HepG2 (cell line): ENCODE data around the gene MSI2. TPM values are rescaled to one million over a fixed set of nuclear protein-coding genes. Genes with fewer than 3 reads are reported as not detected.

ENCODE experiments used
- DNMT3B ChIP-seq: conservative IDR thresholded peaks from 2 replicates; pipeline ENCODE4 v1.6.1; 2016; ENCODE audit warnings: missing biosample characterization, control low read depth
- DRAP1 ChIP-seq: IDR thresholded peaks from 2 replicates; pipeline ENCODE4 v1.6.1; 2016; ENCODE audit warnings: missing genetic modification reagents, missing compliant biosample characterization
- ELF1 ChIP-seq: sonication (generic); formaldehyde crosslinking; IDR thresholded peaks from 2 replicates; pipeline ENCODE4 v1.4.0; 2020; ENCODE audit warnings: missing genetic modification reagents
- GATAD2A ChIP-seq: IDR thresholded peaks from 2 replicates; pipeline ENCODE4 v1.6.1; 2016
- MAX ChIP-seq: IDR thresholded peaks from 2 replicates; pipeline ENCODE4 v1.6.1; 2012; ENCODE audit warnings: inconsistent platforms
- RARA ChIP-seq: IDR thresholded peaks from 2 replicates; pipeline ENCODE4 v1.6.1; 2016; ENCODE audit warnings: missing genetic modification reagents, missing compliant biosample characterization
- RCOR2 ChIP-seq: IDR thresholded peaks from 2 replicates; pipeline ENCODE4 v1.6.1; 2016; ENCODE audit warnings: missing biosample characterization, missing genetic modification reagents
- SIX4 ChIP-seq: sonication (generic); formaldehyde crosslinking; IDR thresholded peaks from 2 replicates; pipeline ENCODE4 v1.4.0; 2020; ENCODE audit warnings: missing genetic modification reagents
- SMAD1 ChIP-seq: sonication (generic); formaldehyde crosslinking; IDR thresholded peaks from 2 replicates; pipeline ENCODE4 v1.4.0; 2020; ENCODE audit warnings: missing genetic modification reagents, low read depth, mild to moderate bottlenecking, borderline replicate concordance
- SMC3 ChIP-seq: IDR thresholded peaks from 2 replicates; pipeline ENCODE4 v1.6.1; 2011; ENCODE audit warnings: low read length, improper control_type of control experiment
- SMYD3 ChIP-seq: sonication (generic); formaldehyde crosslinking; IDR thresholded peaks from 2 replicates; pipeline ENCODE4 v1.8.1; 2023; ENCODE audit warnings: mild to moderate bottlenecking, missing genetic modification reagents
- SPEN ChIP-seq: sonication (generic); formaldehyde crosslinking; IDR thresholded peaks from 2 replicates; pipeline ENCODE4 v1.5.1; 2020; ENCODE audit warnings: low read depth, mild to moderate bottlenecking, missing genetic modification reagents
- TEAD3 ChIP-seq: optimal IDR thresholded peaks from 2 replicates; pipeline ENCODE3; 2016; ENCODE audit warnings: borderline replicate concordance
- TOE1 ChIP-seq: sonication (generic); formaldehyde crosslinking; IDR thresholded peaks from 2 replicates; pipeline ENCODE4 v1.4.0; 2020; ENCODE audit warnings: mild to moderate bottlenecking, missing genetic modification reagents
- ZBTB37 ChIP-seq: sonication (generic); formaldehyde crosslinking; IDR thresholded peaks from 2 replicates; pipeline ENCODE4 v1.4.0; 2020; ENCODE audit warnings: mild to moderate bottlenecking, missing genetic modification reagents
- ZNF597 ChIP-seq: sonication (generic); formaldehyde crosslinking; IDR thresholded peaks from 2 replicates; pipeline ENCODE4 v1.5.0; 2020; ENCODE audit warnings: missing genetic modification reagents
- ZNF703 ChIP-seq: sonication (generic); formaldehyde crosslinking; IDR thresholded peaks from 2 replicates; pipeline ENCODE4 v1.5.1; 2020; ENCODE audit warnings: missing genetic modification reagents, mild to moderate bottlenecking, moderate library complexity, borderline replicate concordance
- ZNF746 ChIP-seq: sonication (generic); formaldehyde crosslinking; IDR thresholded peaks from 2 replicates; pipeline ENCODE4 v1.8.0; 2022; ENCODE audit warnings: mild to moderate bottlenecking, missing genetic modification reagents
- ZNF747 ChIP-seq: sonication (generic); formaldehyde crosslinking; IDR thresholded peaks from 2 replicates; pipeline ENCODE4 v1.8.1; 2023; ENCODE audit warnings: missing genetic modification reagents, mild to moderate bottlenecking, borderline replicate concordance
- ZNF768 ChIP-seq: sonication (generic); formaldehyde crosslinking; IDR thresholded peaks from 2 replicates; pipeline ENCODE4 v1.4.0; 2020; ENCODE audit warnings: missing genetic modification reagents
- ZNF772 ChIP-seq: sonication (generic); formaldehyde crosslinking; IDR thresholded peaks from 2 replicates; pipeline ENCODE4 v1.5.0; 2020; ENCODE audit warnings: mild to moderate bottlenecking, missing genetic modification reagents
- ZSCAN31 ChIP-seq: sonication (generic); formaldehyde crosslinking; IDR thresholded peaks from 2 replicates; pipeline ENCODE4 v1.5.0; 2020; ENCODE audit warnings: low read depth, mild to moderate bottlenecking, missing genetic modification reagents
- polyA plus RNA-seq, 8 experiments: library from polyadenylated mRNA; depleted of rRNA in 3 of 8; stranded (reverse) in 7 of 8; unstranded in 1 of 8; fragments of >200 nt; fragmentation: Illumina TruSeq in 4 of 8; extraction: Trizol in 4 of 8; gene quantifications; 2 replicates each; pipeline versions ENCODE4 v1.2.1 to v1.2.3, GENCODE V29; 2011 to 2016; ENCODE audit warnings: low read depth in 4 of 8, missing spikeins in 1 of 8, mixed read lengths in 1 of 8; ENCODE audit not compliant: insufficient read depth in 1 of 8
- total RNA-seq, 5 experiments: library from RNA; depleted of rRNA; stranded (reverse); fragments of >200 nt; fragmentation: Illumina TruSeq; extraction: Trizol; gene quantifications; 2 replicates each; pipeline ENCODE4 v1.2.3, GENCODE V29; 2016; ENCODE audit warnings: low read depth in 1 of 5
- TF ChIP-seq, protein P1 (sequence below): sonication (generic); formaldehyde crosslinking; IDR thresholded peaks from 2 replicates; pipeline ENCODE4 v1.8.0; 2022; ENCODE audit warnings: missing genetic modification reagents, mild to moderate bottlenecking, borderline replicate concordance
- TF ChIP-seq, protein P2 (sequence below): fragments of 450-650 bp; IDR thresholded peaks from 2 replicates; pipeline ENCODE4 v1.6.1; 2017; ENCODE audit warnings: mild to moderate bottlenecking

Gene MSI2
- total and polyA plus RNA-seq, 2 of the 13 experiments (the other 11 are each of a cell fraction or from before 2014, with no cell fraction given): 77.5 to 78.4 TPM

GRCh38 chr17:57609125-57609877 lies 353.0 kb downstream of the MSI2 start (continued):
- 0 out of 2 replicates have a peak, but pooled peaks have one; percentile 55 for TF ChIP-seq ZNF772
- TF ChIP-seq TEAD3 (CRISPR knock-in tag): peak; percentile 65
- TF ChIP-seq ZBTB37: 0 out of 2 replicates have a peak, but pooled peaks have one; percentile 17
- TF ChIP-seq ZNF768 (CRISPR knock-in tag): peak; percentile 68
- peak; percentile 87 for TF ChIP-seq SIX4 (CRISPR knock-in tag)
- TF ChIP-seq ZNF747: no peak
- no peak for TF ChIP-seq SMYD3 (CRISPR knock-in tag)
- no peak for TF ChIP-seq ZNF703 (CRISPR knock-in tag)
- peak; percentile 95 for TF ChIP-seq GATAD2A (CRISPR knock-in tag)
- no peak for TF ChIP-seq ZNF597 (CRISPR knock-in tag)
- TF ChIP-seq ZSCAN31: peak; percentile 72
- TF ChIP-seq ZNF746: peak; percentile 65; the same call in 1 of the 2 replicates
- no peak for TF ChIP-seq DNMT3B (CRISPR knock-in tag)
- peak; percentile 87 for TF ChIP-seq RCOR2 (CRISPR knock-in tag)
- TF ChIP-seq ELF1 (CRISPR knock-in tag): peak; percentile 52; the same call in 1 of the 2 replicates
- TF ChIP-seq, protein P1, sequence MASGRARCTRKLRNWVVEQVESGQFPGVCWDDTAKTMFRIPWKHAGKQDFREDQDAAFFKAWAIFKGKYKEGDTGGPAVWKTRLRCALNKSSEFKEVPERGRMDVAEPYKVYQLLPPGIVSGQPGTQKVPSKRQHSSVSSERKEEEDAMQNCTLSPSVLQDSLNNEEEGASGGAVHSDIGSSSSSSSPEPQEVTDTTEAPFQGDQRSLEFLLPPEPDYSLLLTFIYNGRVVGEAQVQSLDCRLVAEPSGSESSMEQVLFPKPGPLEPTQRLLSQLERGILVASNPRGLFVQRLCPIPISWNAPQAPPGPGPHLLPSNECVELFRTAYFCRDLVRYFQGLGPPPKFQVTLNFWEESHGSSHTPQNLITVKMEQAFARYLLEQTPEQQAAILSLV (CRISPR knock-in tag): no peak
- no peak for TF ChIP-seq SPEN (CRISPR knock-in tag)
- TF ChIP-seq, protein P2, sequence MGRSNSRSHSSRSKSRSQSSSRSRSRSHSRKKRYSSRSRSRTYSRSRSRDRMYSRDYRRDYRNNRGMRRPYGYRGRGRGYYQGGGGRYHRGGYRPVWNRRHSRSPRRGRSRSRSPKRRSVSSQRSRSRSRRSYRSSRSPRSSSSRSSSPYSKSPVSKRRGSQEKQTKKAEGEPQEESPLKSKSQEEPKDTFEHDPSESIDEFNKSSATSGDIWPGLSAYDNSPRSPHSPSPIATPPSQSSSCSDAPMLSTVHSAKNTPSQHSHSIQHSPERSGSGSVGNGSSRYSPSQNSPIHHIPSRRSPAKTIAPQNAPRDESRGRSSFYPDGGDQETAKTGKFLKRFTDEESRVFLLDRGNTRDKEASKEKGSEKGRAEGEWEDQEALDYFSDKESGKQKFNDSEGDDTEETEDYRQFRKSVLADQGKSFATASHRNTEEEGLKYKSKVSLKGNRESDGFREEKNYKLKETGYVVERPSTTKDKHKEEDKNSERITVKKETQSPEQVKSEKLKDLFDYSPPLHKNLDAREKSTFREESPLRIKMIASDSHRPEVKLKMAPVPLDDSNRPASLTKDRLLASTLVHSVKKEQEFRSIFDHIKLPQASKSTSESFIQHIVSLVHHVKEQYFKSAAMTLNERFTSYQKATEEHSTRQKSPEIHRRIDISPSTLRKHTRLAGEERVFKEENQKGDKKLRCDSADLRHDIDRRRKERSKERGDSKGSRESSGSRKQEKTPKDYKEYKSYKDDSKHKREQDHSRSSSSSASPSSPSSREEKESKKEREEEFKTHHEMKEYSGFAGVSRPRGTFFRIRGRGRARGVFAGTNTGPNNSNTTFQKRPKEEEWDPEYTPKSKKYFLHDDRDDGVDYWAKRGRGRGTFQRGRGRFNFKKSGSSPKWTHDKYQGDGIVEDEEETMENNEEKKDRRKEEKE: no peak
- no peak; the same call in 1 of the 2 replicates for TF ChIP-seq DRAP1 (CRISPR knock-in tag)
- TF ChIP-seq TOE1: peak; percentile 84; the same call in 1 of the 2 replicates
- TF ChIP-seq SMC3: peak; percentile 53; the same call in 1 of the 2 replicates
- peak; percentile 73 for TF ChIP-seq MAX
- peak; percentile 97 for TF ChIP-seq RARA (CRISPR knock-in tag)
- no peak; the same call in 1 of the 2 replicates for TF ChIP-seq SMAD1 (CRISPR knock-in tag)
